ENCODE measurements around the gene PCCA. TPM values are rescaled to one million over a fixed set of nuclear protein-coding genes. Genes with fewer than 3 reads are reported as not detected.

PCCA gene
- polyA plus RNA-seq, 2 donors = 11.1 to 15.2 TPM

- no peaks in the 10 kb centered on the region for H3K4me1 ChIP-seq (ENCODE audit: control insufficient read depth in 2 of 2, insufficient read depth in 2 of 2, low read length in 1 of 2)
- H3K4me3 ChIP-seq (ENCODE audit: low read depth in 1 of 2, low read length in 2 of 2) = no peak overlapping the region
- H3K9me3 ChIP-seq (ENCODE audit: control insufficient read depth in 2 of 2, insufficient read depth in 1 of 2, low read depth in 1 of 2, low read length in 1 of 2) = no peaks in the 10 kb centered on the region
- H3K27me3 ChIP-seq (ENCODE audit: control insufficient read depth in 1 of 2, insufficient read depth in 2 of 2, low read length in 2 of 2) = no peaks in the 10 kb centered on the region
- H3K36me3 ChIP-seq (ENCODE audit: control insufficient read depth in 2 of 2, insufficient read depth in 2 of 2, low read length in 1 of 2) = peaks cover 0 to 5% of the 10 kb centered on the region in 2 donors
- 90 to 92% methylated on average over 1 of the region's 1 CpG for WGBS, 2 donors
- no peak overlapping the region for H3K27ac ChIP-seq (ENCODE audit: low read depth in 2 of 2, low read length in 1 of 2)
Measured at GRCh38 chr13:100323937-100324336, 235.0 kb downstream of the PCCA start.

- no peaks in the 10 kb centered on the region for H3K4me1 ChIP-seq (ENCODE audit: control insufficient read depth in 2 of 2, insufficient read depth in 2 of 2, low read length in 1 of 2)
- no peak overlapping the region for H3K27ac ChIP-seq (ENCODE audit: low read depth in 2 of 2, low read length in 1 of 2)
- H3K4me3 ChIP-seq (ENCODE audit: low read depth in 1 of 2, low read length in 2 of 2) = no peak overlapping the region
Measured at GRCh38 chr13:100330662-100331061, 241.8 kb downstream of the PCCA start.

DNA sequence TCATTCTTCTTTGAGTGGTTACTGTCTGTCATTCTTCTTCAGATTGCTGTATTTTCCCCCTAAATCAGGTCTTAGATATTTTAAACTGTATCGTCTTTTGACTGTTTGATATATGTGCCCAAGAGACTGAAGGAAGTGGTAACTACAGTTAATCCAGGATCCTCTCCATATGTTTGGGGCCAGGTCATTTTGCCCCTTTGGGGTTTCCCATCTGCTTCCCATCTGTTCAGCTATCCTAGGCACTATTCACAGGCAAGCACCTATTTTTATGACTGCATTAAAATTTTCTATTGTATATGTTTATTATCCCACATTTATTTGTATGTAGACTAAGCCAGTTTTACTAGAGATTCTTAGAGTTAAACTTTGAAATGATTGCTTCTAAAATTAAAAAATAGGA is 244.2 kb downstream of the PCCA start:
- 85 to 88% methylated on average over 1 of the region's 1 CpG for WGBS, 2 donors
- H3K36me3 ChIP-seq (ENCODE audit: control insufficient read depth in 2 of 2, insufficient read depth in 2 of 2, low read length in 1 of 2) = no peaks in the 10 kb centered on the region
- no peak overlapping the region for H3K4me3 ChIP-seq (ENCODE audit: low read depth in 1 of 2, low read length in 2 of 2)
- no peaks in the 10 kb centered on the region for H3K27me3 ChIP-seq (ENCODE audit: control insufficient read depth in 1 of 2, insufficient read depth in 2 of 2, low read length in 2 of 2)
- H3K9me3 ChIP-seq (ENCODE audit: control insufficient read depth in 2 of 2, insufficient read depth in 1 of 2, low read depth in 1 of 2, low read length in 1 of 2) = no peaks in the 10 kb centered on the region
- no peaks in the 10 kb centered on the region for H3K4me1 ChIP-seq (ENCODE audit: control insufficient read depth in 2 of 2, insufficient read depth in 2 of 2, low read length in 1 of 2)
- no peak overlapping the region for H3K27ac ChIP-seq (ENCODE audit: low read depth in 2 of 2, low read length in 1 of 2)

More at GRCh38 chr13:100330662-100331061, 241.8 kb downstream of the PCCA start:
- no peaks in the 10 kb centered on the region for H3K36me3 ChIP-seq (ENCODE audit: control insufficient read depth in 2 of 2, insufficient read depth in 2 of 2, low read length in 1 of 2)
- H3K27me3 ChIP-seq (ENCODE audit: control insufficient read depth in 1 of 2, insufficient read depth in 2 of 2, low read length in 2 of 2) = no peaks in the 10 kb centered on the region
- H3K9me3 ChIP-seq (ENCODE audit: control insufficient read depth in 2 of 2, insufficient read depth in 1 of 2, low read depth in 1 of 2, low read length in 1 of 2) = no peaks in the 10 kb centered on the region

DNA sequence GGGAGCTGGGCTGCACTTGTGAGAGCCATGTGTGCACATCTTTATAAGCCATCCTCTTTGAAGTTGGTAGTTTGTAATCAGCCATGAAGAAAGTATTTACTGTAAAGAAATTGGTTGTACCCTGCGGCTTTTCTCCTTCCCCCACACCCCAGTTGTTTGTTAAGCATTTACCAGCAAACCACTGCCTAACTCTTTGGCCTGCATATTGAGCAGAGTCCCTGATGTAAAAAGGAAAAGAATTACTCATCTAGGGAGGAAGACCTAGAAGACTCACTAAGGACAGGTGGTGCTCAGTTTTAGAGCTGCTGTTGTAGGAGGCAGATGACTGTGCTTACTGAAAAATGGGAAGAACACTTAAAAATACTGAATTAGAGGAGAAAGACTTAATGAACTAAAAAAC is 245.3 kb downstream of the PCCA start:
- Histone ChIP-seq H3K4me3 (ENCODE audit: low read depth in 1 of 2, low read length in 2 of 2) (no peak overlapping the region), H3K27ac (ENCODE audit: low read depth in 2 of 2, low read length in 1 of 2) (no peak overlapping the region), H3K9me3 (ENCODE audit: control insufficient read depth in 2 of 2, insufficient read depth in 1 of 2, low read depth in 1 of 2, low read length in 1 of 2) (no peaks in the 10 kb centered on the region), H3K27me3 (ENCODE audit: control insufficient read depth in 1 of 2, insufficient read depth in 2 of 2, low read length in 2 of 2) (no peaks in the 10 kb centered on the region), H3K36me3 (ENCODE audit: control insufficient read depth in 2 of 2, insufficient read depth in 2 of 2, low read length in 1 of 2) (no peaks in the 10 kb centered on the region), H3K4me1 (ENCODE audit: control insufficient read depth in 2 of 2, insufficient read depth in 2 of 2, low read length in 1 of 2) (no peaks in the 10 kb centered on the region)
- 96% methylated on average over 1 of the region's 1 CpG for WGBS, 2 donors

DNA sequence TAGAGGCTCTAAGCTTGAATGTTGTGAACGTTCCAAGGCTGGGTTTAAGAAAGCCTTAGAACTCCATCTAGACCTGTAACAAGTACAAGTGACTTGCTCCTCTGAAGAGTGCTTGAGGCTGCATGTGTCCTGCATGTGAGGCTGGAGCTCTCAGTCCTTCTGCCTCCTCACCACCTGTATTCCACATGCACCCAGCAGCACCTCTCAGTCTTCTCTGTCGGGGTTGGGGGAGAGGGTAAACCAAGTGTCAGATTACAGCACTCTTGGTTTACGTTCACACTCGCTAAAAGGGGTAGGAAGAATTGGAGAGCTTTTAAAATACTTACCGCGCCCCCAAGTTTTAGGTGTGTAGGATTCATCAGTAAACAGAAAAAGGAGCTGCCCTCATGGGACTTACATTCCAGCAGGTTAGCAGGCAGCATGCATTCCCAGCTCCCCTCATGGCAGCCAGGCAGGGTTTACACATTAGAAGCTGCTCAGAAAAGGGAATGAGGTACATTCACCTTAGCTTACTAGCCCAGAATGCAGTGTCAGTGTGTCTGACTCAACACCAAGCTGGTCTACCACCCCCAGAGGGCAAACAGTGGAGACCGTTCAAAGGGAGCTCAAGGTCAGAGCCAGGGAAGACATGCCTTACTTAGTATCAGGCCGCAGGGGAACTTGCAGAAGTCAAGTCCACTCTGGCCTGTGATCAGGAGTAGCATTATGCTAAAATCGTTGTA is 248.1 kb downstream of the PCCA start:
- Histone ChIP-seq H3K4me1 (ENCODE audit: control insufficient read depth in 2 of 2, insufficient read depth in 2 of 2, low read length in 1 of 2) (no peaks in the 10 kb centered on the region), H3K36me3 (ENCODE audit: control insufficient read depth in 2 of 2, insufficient read depth in 2 of 2, low read length in 1 of 2) (peaks cover 0 to 2% of the 10 kb centered on the region in 2 donors), H3K27ac (ENCODE audit: low read depth in 2 of 2, low read length in 1 of 2) (no peak overlapping the region), H3K27me3 (ENCODE audit: control insufficient read depth in 1 of 2, insufficient read depth in 2 of 2, low read length in 2 of 2) (no peaks in the 10 kb centered on the region), H3K4me3 (ENCODE audit: low read depth in 1 of 2, low read length in 2 of 2) (no peak overlapping the region), H3K9me3 (ENCODE audit: control insufficient read depth in 2 of 2, insufficient read depth in 1 of 2, low read depth in 1 of 2, low read length in 1 of 2) (no peaks in the 10 kb centered on the region)
- 82 to 90% methylated on average over 9 of the region's 9 CpGs for WGBS, 2 donors

- no peak overlapping the region for H3K27ac ChIP-seq (ENCODE audit: low read depth in 2 of 2, low read length in 1 of 2)
- WGBS, 2 donors = 93 to 95% methylated on average over 1 of the region's 1 CpG
- H3K4me1 ChIP-seq (ENCODE audit: control insufficient read depth in 2 of 2, insufficient read depth in 2 of 2, low read length in 1 of 2) = no peaks in the 10 kb centered on the region
- peaks cover 0 to 2% of the 10 kb centered on the region in 2 donors for H3K36me3 ChIP-seq (ENCODE audit: control insufficient read depth in 2 of 2, insufficient read depth in 2 of 2, low read length in 1 of 2)
- H3K4me3 ChIP-seq (ENCODE audit: low read depth in 1 of 2, low read length in 2 of 2) = no peak overlapping the region
- H3K9me3 ChIP-seq (ENCODE audit: control insufficient read depth in 2 of 2, insufficient read depth in 1 of 2, low read depth in 1 of 2, low read length in 1 of 2) = no peaks in the 10 kb centered on the region
- H3K27me3 ChIP-seq (ENCODE audit: control insufficient read depth in 1 of 2, insufficient read depth in 2 of 2, low read length in 2 of 2) = no peaks in the 10 kb centered on the region
Measured at GRCh38 chr13:100338275-100338674, 249.4 kb downstream of the PCCA start.

DNA sequence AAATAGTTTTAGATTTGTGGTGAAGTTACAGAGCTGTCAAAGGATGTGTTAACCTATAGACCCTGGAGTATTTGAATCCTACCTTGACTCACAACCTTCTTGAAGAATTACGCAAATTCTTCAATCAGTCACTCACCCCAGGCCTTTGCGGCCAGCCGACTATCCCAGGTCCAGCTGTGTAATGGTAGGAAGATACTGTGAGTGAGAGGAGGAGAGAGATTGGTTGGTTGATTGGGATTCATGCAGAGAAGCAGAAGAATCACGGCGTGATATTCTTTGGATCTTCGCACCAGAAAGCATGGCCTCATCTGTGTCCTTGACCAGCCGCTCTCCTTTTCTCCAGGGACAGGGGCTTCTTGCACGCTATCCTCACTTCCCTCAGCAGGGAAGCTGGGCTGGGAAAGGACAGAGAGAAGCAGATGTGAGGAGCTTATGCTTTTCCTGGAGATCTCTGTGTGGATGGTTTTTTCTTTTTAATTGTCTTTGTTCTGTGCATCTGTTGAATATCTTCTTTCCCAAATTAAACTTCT is 250.6 kb downstream of the PCCA start:
- peaks cover 0 to 2% of the 10 kb centered on the region in 2 donors for H3K36me3 ChIP-seq (ENCODE audit: control insufficient read depth in 2 of 2, insufficient read depth in 2 of 2, low read length in 1 of 2)
- no peak overlapping the region for H3K4me3 ChIP-seq (ENCODE audit: low read depth in 1 of 2, low read length in 2 of 2)
- H3K9me3 ChIP-seq (ENCODE audit: control insufficient read depth in 2 of 2, insufficient read depth in 1 of 2, low read depth in 1 of 2, low read length in 1 of 2) = no peaks in the 10 kb centered on the region
- H3K27ac ChIP-seq (ENCODE audit: low read depth in 2 of 2, low read length in 1 of 2) = no peak overlapping the region
- H3K27me3 ChIP-seq (ENCODE audit: control insufficient read depth in 1 of 2, insufficient read depth in 2 of 2, low read length in 2 of 2) = no peaks in the 10 kb centered on the region
- no peaks in the 10 kb centered on the region for H3K4me1 ChIP-seq (ENCODE audit: control insufficient read depth in 2 of 2, insufficient read depth in 2 of 2, low read length in 1 of 2)
- 96 to 97% methylated on average over 8 of the region's 8 CpGs for WGBS, 2 donors

GRCh38 chr13:100340865-100341264 is 252.0 kb downstream of the PCCA start:
- H3K36me3 ChIP-seq (ENCODE audit: control insufficient read depth in 2 of 2, insufficient read depth in 2 of 2, low read length in 1 of 2) = peaks cover 0 to 2% of the 10 kb centered on the region in 2 donors

DNA sequence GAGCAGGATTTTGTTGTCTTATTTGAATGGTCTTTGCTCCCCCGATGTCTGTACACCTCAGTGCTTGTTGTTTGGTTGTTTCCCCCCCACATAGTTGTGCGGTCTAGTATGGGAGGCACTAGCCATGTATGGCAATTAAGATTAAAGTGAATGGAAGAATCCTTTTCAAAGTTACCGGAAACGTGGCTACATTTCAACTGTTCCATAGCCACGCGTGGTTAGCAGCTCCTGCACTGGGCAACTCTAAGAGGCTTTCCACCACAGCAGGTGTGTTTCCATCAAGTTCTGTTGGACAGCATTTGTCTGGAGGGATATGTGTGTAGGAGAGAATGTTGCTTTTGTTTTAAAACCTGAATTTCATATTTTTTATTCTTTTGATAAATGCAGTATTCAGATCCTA is 252.4 kb downstream of the PCCA start:
- Histone ChIP-seq H3K9me3 (ENCODE audit: control insufficient read depth in 2 of 2, insufficient read depth in 1 of 2, low read depth in 1 of 2, low read length in 1 of 2) (no peaks in the 10 kb centered on the region), H3K27ac (ENCODE audit: low read depth in 2 of 2, low read length in 1 of 2) (no peak overlapping the region), H3K27me3 (ENCODE audit: control insufficient read depth in 1 of 2, insufficient read depth in 2 of 2, low read length in 2 of 2) (no peaks in the 10 kb centered on the region), H3K4me3 (ENCODE audit: low read depth in 1 of 2, low read length in 2 of 2) (no peak overlapping the region), H3K4me1 (ENCODE audit: control insufficient read depth in 2 of 2, insufficient read depth in 2 of 2, low read length in 1 of 2) (no peaks in the 10 kb centered on the region), H3K36me3 (ENCODE audit: control insufficient read depth in 2 of 2, insufficient read depth in 2 of 2, low read length in 1 of 2) (peaks cover 0 to 2% of the 10 kb centered on the region in 2 donors)
- 88 to 92% methylated on average over 6 of the region's 6 CpGs for WGBS, 2 donors

More at GRCh38 chr13:100340865-100341264, 252.0 kb downstream of the PCCA start:
- no peaks in the 10 kb centered on the region for H3K27me3 ChIP-seq (ENCODE audit: control insufficient read depth in 1 of 2, insufficient read depth in 2 of 2, low read length in 2 of 2)
- no peaks in the 10 kb centered on the region for H3K9me3 ChIP-seq (ENCODE audit: control insufficient read depth in 2 of 2, insufficient read depth in 1 of 2, low read depth in 1 of 2, low read length in 1 of 2)
- H3K27ac ChIP-seq (ENCODE audit: low read depth in 2 of 2, low read length in 1 of 2) = no peak overlapping the region
- 87 to 96% methylated on average over 2 of the region's 2 CpGs for WGBS, 2 donors
- H3K4me1 ChIP-seq (ENCODE audit: control insufficient read depth in 2 of 2, insufficient read depth in 2 of 2, low read length in 1 of 2) = no peaks in the 10 kb centered on the region
- no peak overlapping the region for H3K4me3 ChIP-seq (ENCODE audit: low read depth in 1 of 2, low read length in 2 of 2)

DNA sequence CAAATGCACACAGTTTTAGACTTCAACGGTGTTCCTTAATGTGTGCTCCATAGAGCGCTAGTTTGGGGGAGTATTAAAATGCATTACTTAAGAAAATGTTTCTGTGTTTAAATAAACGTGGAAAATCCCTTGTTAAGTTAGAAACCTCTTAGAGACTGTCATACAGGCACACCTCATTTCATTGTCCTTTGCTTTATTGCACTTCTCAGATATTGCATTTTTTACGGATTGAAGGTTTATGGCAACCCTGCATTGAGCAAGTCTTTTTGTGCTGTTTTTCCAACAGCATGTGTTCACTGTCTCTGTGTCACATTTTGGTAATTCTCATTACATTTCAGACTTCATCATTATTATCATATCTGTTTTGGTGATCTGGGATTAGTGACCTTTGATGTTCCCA is 255.7 kb downstream of the PCCA start:
- H3K4me3 ChIP-seq (ENCODE audit: low read depth in 1 of 2, low read length in 2 of 2) = no peak overlapping the region
- H3K4me1 ChIP-seq (ENCODE audit: control insufficient read depth in 2 of 2, insufficient read depth in 2 of 2, low read length in 1 of 2) = no peaks in the 10 kb centered on the region
- H3K9me3 ChIP-seq (ENCODE audit: control insufficient read depth in 2 of 2, insufficient read depth in 1 of 2, low read depth in 1 of 2, low read length in 1 of 2) = no peaks in the 10 kb centered on the region
- no peaks in the 10 kb centered on the region for H3K27me3 ChIP-seq (ENCODE audit: control insufficient read depth in 1 of 2, insufficient read depth in 2 of 2, low read length in 2 of 2)
- 79 to 83% methylated on average over 4 of the region's 4 CpGs for WGBS, 2 donors
- H3K27ac ChIP-seq (ENCODE audit: low read depth in 2 of 2, low read length in 1 of 2) = no peak overlapping the region
- H3K36me3 ChIP-seq (ENCODE audit: control insufficient read depth in 2 of 2, insufficient read depth in 2 of 2, low read length in 1 of 2) = peaks cover 0 to 2% of the 10 kb centered on the region in 2 donors

Data from esophagus (tissue), 2 donors.